ENCODE data around the gene PEX10.

- TF ChIP-seq POLR2A (IDR thresholded peaks at IDR 0.05) (no peak), CTCF (IDR thresholded peaks at IDR 0.05) (no peak)
Measured at GRCh38 chr1:2378956-2379732, 33.2 kb downstream of the PEX10 start.
